Measurements from ENCODE around the gene CD302.
"Not testable (repeated sequence)": the region's sequence is repeated elsewhere in the genome, so short reads cannot be mapped to it uniquely, and the experiment has no call there.

The CD302 gene

GRCh38 chr2:159797543-159798375, at the start of gene CD302:
Gene CD302 (minus strand): TSS chr2:159798208. CDS start chr2:159798198, 10 bp downstream.
- no peak for DNase-seq

GRCh38 chr2:159846564-159846963, 48.6 kb upstream of the CD302 start:
- no peak for DNase-seq

- no peak for DNase-seq
Observed at GRCh38 chr2:159840616-159841015, 42.6 kb upstream of the CD302 start.

GRCh38 chr2:159832858-159833257, 34.9 kb upstream of the CD302 start:
- DNase-seq: no peak

GRCh38 chr2:159832026-159832425, 34.0 kb upstream of the CD302 start:
- DNase-seq: no peak

GRCh38 chr2:159829376-159829775, 31.4 kb upstream of the CD302 start:
- DNase-seq: no peak

GRCh38 chr2:159828738-159829137, 30.7 kb upstream of the CD302 start:
- no peak for DNase-seq

- DNase-seq: not testable (repeated sequence)
Observed at GRCh38 chr2:159822478-159822833, 24.4 kb upstream of the CD302 start.

GRCh38 chr2:159821775-159822477, 23.9 kb upstream of the CD302 start:
- DNase-seq: not testable (repeated sequence)

GRCh38 chr2:159818940-159819339, 20.9 kb upstream of the CD302 start:
- no peak for DNase-seq

- no peak for DNase-seq
Observed at GRCh38 chr2:159817283-159817682, 19.3 kb upstream of the CD302 start.

- no peak for DNase-seq
Observed at GRCh38 chr2:159811232-159811631, 13.2 kb upstream of the CD302 start.

GRCh38 chr2:159808032-159808425, 10.0 kb upstream of the CD302 start:
- DNase-seq: no peak

- DNase-seq: no peak
Observed at GRCh38 chr2:159807183-159808031, 9.4 kb upstream of the CD302 start.

- no peak for DNase-seq
Observed at GRCh38 chr2:159804941-159805340, 6.9 kb upstream of the CD302 start.

GRCh38 chr2:159803235-159803962, 5.4 kb upstream of the CD302 start:
- no peak for DNase-seq

GRCh38 chr2:159802673-159803072, 4.7 kb upstream of the CD302 start:
- no peak for DNase-seq

- DNase-seq: no peak
Observed at GRCh38 chr2:159799833-159800232, 1.8 kb upstream of the CD302 start.

- DNase-seq: no peak
Observed at GRCh38 chr2:159798376-159798725, 343 bp upstream of the CD302 start.

- no peak for DNase-seq
Observed at GRCh38 chr2:159797225-159797542, 824 bp downstream of the CD302 start.

GRCh38 chr2:159795841-159796690, 1.9 kb downstream of the CD302 start:
- no peak for DNase-seq

GRCh38 chr2:159793326-159793725, 4.7 kb downstream of the CD302 start:
- DNase-seq: no peak

Data from NK-92 treated with Interleukin-12 subunit alpha and Interleukin-12 subunit beta, amount 100 ng/mL, for 24 hours (cell line).